GM10847 (cell line): Measurements from ENCODE around the gene EPHB2.

ENCODE experiments used
- POLR2A ChIP-seq: IDR thresholded peaks from 2 replicates; pipeline ENCODE4 v1.6.1; 2011; ENCODE audit not compliant: insufficient read length; ENCODE audit errors: extremely low read depth

EPHB2 gene

GRCh38 chr1:22850681-22851080, 140.0 kb downstream of the EPHB2 start:
- TF ChIP-seq POLR2A, result no peak

GRCh38 chr1:22851517-22851916, 140.9 kb downstream of the EPHB2 start:
- no peak for TF ChIP-seq POLR2A

- no peak for TF ChIP-seq POLR2A
Observed at GRCh38 chr1:22852144-22852655, 141.6 kb downstream of the EPHB2 start.

GRCh38 chr1:22853651-22854185, 143.1 kb downstream of the EPHB2 start:
- no peak for TF ChIP-seq POLR2A

- TF ChIP-seq POLR2A, result no peak
Observed at GRCh38 chr1:22854688-22855565, 144.3 kb downstream of the EPHB2 start.

GRCh38 chr1:22855668-22856606, 145.3 kb downstream of the EPHB2 start:
- no peak for TF ChIP-seq POLR2A

- no peak for TF ChIP-seq POLR2A
Observed at GRCh38 chr1:22857661-22858060, 147.0 kb downstream of the EPHB2 start.

- no peak for TF ChIP-seq POLR2A
Observed at GRCh38 chr1:22860414-22860800, 149.8 kb downstream of the EPHB2 start.

- TF ChIP-seq POLR2A, result no peak
Observed at GRCh38 chr1:22860883-22861385, 150.3 kb downstream of the EPHB2 start.

GRCh38 chr1:22861764-22862440, 151.3 kb downstream of the EPHB2 start:
- TF ChIP-seq POLR2A, result no peak

- TF ChIP-seq POLR2A, result no peak
Observed at GRCh38 chr1:22862752-22863151, 152.1 kb downstream of the EPHB2 start.

- no peak for TF ChIP-seq POLR2A
Observed at GRCh38 chr1:22863766-22864165, 153.1 kb downstream of the EPHB2 start.

GRCh38 chr1:22864886-22865285, 154.2 kb downstream of the EPHB2 start:
- TF ChIP-seq POLR2A, result no peak

GRCh38 chr1:22865736-22866135, 155.1 kb downstream of the EPHB2 start:
- TF ChIP-seq POLR2A, result no peak

- no peak for TF ChIP-seq POLR2A
Observed at GRCh38 chr1:22866868-22867267, 156.2 kb downstream of the EPHB2 start.
